ENCODE results near the gene TMEM143. TPM values are rescaled to one million over a fixed set of nuclear protein-coding genes. Genes with fewer than 3 reads are reported as not detected.
"Not testable (repeated sequence)": the region's sequence is repeated elsewhere in the genome, so short reads cannot be mapped to it uniquely, and the experiment has no call there.

TMEM143 gene
- total RNA-seq, 1 experiment from 2014 or later: 11.5 TPM

DNA sequence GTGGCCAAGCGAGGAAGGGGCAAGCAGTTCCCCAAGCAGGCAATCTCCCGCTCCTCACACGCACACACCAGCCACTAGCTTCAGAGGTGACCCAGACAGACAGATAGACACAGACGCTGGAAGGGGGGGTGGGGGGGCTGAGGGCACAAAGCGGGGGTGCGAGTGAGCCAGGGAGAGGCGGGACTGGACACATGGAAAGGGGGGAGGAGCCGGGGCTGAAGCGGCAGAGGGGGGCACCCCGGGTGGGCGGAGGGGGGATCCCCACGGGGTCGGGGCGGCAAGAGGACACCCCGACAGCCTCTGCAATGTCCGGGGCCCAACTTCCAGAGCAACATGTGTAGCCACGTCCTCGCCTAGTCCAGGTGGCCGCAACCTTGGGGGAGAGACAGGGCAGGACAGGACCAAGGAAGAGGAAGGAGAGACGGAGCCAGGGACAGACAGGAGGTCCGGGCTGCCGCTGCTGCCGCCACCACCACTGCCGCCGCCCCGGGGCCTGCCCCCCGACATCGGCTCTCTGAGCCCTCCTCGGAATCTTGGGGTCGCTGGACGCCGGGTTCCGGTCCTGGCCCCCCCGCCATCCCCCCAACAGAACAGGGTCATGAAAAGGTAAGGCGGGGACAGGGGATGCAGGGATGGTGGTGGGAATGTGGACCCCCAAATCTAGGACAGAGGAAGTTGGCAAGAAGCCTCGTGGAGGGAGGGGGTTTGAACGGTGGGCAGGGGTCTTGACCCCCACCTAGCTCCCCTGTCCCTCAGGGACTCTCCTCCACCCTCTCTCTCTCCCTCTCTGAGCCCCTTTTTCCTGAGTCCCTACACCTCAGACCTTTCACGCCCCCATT is 30.8 kb upstream of the TMEM143 start:
- Histone ChIP-seq H3K4me3 (ENCODE audit: insufficient read depth, low read depth, low read length) (peak overlapping the region; percentile 46), H3K27me3 (ENCODE audit: control insufficient read depth, insufficient read depth, low read length) (peaks cover 53% of the 10 kb centered on the region), H3K36me3 (replicated peaks; ENCODE audit: control insufficient read depth, insufficient read depth, low read length) (0 out of 2 replicates have a peak, but pooled peaks cover under 1% of the 10 kb centered on the region)
- peak; percentile 74 for DNase-seq

DNA sequence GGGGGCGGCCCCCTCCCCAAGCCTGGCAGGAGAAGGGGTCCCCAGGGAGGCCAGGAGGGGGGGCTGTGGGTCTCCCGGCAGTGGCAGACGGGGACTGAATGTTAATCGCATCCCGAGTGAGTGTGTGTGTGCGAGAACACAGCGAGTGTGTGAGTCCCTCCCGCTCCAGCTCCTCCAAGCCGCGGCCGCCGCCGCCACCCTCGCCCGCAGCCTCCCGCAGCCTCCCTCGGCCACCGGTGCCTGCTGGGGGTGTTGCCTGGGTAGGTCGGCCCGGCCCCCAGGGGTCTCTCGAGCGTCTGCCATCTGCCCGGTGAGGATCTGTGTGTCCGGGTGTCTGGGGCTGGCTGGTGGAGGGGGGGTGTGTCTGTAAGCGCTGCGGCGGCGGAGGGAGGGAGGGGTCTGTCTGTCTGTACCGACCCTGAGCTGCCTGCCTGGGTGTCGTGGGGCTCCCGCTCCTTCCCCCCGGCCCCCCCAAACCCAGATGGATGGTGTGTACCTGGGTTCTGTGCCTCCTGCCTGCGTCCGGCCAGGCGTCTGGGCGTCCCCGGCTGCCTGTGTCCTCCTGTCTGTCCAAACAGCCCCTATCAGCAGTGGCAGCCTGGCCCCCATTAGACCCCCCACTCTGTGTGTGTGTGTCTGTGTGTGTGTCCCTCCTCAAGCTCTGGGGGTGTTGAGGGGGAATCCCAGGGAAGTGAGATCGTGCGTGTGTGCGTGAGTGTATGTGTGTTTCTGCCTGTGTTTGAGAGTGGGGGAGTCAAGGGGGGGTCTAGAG is 30.0 kb upstream of the TMEM143 start, which contains the start of gene GRIN2D:
Gene GRIN2D, plus strand, starts transcription at position 110 of the 772 bp plus-strand sequence. CDS start 4,725 bp downstream, outside the sequence.
- Histone ChIP-seq H3K36me3 (replicated peaks; ENCODE audit: control insufficient read depth, insufficient read depth, low read length) (peaks cover 7% of the 10 kb centered on the region), H3K4me3 (ENCODE audit: insufficient read depth, low read depth, low read length) (peak within 1 kb of the TSS; percentile 46), H3K27me3 (ENCODE audit: control insufficient read depth, insufficient read depth, low read length) (peaks cover 53% of the 10 kb centered on the region)
- DNase-seq: peak; percentile 84

DNA sequence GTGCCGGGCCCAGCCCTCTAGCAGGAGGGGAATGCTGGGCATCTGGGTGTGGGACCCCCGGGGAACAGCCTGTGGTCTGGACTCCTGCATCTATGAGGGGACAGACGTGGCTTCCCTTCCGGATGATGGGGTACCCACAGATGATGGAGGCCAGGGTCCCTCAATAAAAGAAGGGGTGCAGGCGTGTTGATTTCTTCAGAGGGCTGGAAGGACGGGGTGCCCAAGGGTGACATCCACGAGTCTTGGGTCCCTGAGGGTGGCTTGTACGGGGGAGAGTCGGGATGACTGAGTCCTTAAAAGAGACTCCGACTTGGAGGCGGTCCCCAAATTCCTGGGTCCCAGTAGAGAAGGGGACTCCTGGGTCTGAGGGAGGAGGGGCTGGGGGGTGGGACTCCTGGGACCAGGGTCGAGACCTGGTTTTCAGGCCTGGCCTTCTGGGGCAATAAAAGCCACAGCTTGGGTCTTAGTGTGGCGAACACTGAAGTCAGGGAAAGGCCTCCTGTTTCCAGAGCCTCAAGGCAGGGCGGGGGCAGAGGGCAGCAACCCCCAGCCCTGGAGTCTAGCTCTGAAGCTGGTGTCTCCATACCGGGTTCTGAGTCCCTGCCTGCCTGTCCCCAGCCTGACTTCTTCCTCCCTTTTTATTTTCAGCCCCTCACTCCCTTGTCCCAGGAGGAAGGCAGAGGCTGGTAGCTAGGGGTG is 29.3 kb upstream of the TMEM143 start:
- DNase-seq: peak; percentile 49
- peaks cover 10% of the 10 kb centered on the region for H3K36me3 ChIP-seq (replicated peaks; ENCODE audit: control insufficient read depth, insufficient read depth, low read length)
- peak overlapping the region; percentile 46 for H3K4me3 ChIP-seq (ENCODE audit: insufficient read depth, low read depth, low read length)
- peaks cover 52% of the 10 kb centered on the region for H3K27me3 ChIP-seq (ENCODE audit: control insufficient read depth, insufficient read depth, low read length)

DNA sequence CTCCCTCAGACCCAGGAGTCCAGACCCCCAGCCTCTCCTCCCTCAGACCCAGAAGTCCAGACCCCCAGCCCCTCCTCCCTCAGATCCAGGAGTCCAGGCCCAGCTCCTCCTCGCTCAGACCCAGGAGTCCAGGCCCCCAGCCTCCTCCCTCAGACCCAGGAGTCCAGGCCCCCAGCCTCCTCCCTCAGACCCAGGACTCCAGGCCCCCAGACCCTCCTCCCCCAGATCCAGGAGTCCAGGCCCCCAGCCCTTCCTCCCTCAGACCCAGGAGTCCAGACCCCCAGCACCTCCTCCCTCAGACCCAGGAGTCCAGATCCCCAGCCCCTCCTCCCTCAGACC is 28.2 kb upstream of the TMEM143 start:
- H3K4me3 ChIP-seq (ENCODE audit: insufficient read depth, low read depth, low read length); DNase-seq: not testable (repeated sequence)
- H3K27me3 ChIP-seq (ENCODE audit: control insufficient read depth, insufficient read depth, low read length): peaks cover 42% of the 10 kb centered on the region
- peaks cover 17% of the 10 kb centered on the region for H3K36me3 ChIP-seq (replicated peaks; ENCODE audit: control insufficient read depth, insufficient read depth, low read length)

DNA sequence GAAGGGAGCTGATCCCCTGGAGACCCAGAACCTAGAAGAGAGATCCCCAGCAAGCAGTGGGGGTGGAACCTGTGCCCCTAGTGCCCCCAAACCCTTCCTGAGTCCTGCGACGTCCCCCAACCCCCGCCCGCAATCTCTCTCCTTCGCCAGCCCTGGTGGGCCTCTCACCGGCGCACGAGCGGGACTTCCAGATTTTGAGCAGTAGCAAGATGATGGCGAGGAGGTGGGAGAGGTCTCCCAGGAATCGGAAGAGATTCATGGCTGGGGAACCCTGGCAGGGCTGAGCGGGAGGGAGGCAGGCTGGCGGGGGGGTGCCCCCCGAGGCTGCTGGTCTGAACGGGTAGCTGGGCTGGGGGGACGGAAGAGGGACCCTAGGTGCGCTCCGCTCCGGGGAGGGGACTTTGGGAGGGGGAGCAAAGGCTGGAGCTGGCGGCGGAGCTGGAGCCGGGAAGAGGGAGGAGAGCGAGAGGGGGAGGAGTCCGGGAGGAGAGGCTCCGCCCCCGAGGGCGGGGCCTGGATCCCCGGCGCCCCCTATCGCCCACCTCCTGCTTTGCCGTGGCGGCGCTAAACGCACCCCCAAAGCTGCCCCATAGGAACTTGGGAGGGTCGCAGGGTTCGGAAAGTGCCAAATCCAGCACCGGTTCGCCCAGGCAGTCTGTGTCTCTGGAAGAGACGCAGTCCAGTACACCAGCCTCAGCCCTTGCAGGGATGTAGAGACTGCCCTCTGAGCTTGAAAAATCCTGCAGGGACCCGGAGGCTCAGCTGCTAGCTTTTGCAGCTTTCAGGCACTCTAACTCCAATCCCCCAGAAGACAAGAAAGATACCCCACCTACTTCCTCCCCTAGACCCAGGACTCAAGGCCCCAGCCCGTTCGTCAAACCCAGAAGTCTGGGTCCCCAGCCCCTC is 27.6 kb upstream of the TMEM143 start, which contains the start of gene KDELR1:
Gene KDELR1, minus strand, starts transcription at position 452 of the 906 bp plus-strand sequence. Its CDS starts 193 bp downstream, at position 259.
- peak; percentile 98 for DNase-seq
- peaks cover 35% of the 10 kb centered on the region for H3K27me3 ChIP-seq (ENCODE audit: control insufficient read depth, insufficient read depth, low read length)
- H3K36me3 ChIP-seq (replicated peaks; ENCODE audit: control insufficient read depth, insufficient read depth, low read length): peaks cover 21% of the 10 kb centered on the region
- H3K4me3 ChIP-seq (ENCODE audit: insufficient read depth, low read depth, low read length): peak within 1 kb of the TSS; percentile 96

DNA sequence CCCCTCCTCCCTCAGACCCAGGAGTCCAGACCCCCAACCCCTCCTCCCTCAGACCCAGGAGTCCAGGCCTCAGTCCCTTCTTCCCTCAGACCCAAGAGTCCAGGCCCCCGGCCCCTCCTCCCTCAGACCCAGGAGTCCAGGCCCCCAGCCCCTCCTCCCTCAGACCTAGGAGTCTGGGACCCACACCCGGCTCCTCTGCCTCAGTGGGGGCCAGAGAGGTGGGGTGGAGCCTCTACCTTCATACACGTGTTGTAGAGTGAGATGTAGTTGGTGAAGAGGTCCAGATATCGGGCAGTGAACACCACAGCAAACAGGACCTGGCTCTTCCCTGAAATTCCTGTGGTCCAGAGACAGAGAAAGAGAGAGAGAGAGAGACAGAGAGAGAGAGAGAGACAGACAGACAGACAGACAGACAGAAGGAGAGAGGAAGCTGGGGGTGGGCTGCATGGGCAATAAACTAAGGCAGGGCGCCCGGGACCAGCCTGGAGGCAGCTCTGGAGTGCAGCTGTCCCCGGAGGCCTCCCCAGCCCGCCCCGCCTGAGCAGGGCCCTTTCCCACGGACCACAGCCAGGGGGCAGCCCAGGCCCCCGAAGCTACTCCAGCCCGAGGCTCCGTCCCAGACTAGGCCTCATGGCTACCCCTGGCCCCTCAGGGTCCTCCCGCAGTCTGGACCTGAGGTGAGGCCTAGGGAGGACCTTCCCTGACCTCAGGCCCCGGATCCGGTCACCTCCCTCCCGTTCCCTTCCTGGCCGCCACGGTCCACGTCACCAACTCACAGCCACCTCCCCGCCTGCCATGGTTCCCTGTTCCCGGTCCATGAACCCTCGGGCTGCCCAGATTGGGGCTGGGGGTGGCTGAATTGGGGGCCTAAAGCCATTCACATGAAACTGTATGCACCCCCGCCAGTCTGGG is 26.7 kb upstream of the TMEM143 start:
- Histone ChIP-seq H3K36me3 (replicated peaks; ENCODE audit: control insufficient read depth, insufficient read depth, low read length) (peaks cover 26% of the 10 kb centered on the region), H3K4me3 (ENCODE audit: insufficient read depth, low read depth, low read length) (peak overlapping the region; percentile 96), H3K27me3 (ENCODE audit: control insufficient read depth, insufficient read depth, low read length) (peaks cover 26% of the 10 kb centered on the region)
- peak; percentile 92 for DNase-seq

DNA sequence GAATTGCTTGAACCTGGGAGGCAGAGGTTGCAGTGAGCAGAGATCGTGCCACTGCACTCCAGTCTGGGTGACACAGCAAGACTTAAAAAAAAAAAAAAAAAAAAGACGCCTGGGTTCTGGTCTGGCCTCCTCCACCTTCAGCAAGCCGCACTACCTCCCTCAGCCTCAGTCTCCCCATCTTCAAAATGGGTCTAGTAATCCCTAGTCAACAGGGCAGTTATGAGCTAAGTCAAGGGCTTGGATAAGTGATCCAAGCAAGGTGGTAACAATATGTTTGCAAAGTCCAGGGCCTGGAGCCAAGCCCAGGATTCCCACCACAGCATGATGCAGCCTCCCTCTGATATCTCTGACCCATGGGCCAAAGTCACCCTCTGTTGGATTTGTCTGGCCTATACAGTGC is 23.2 kb upstream of the TMEM143 start:
- Histone ChIP-seq H3K36me3 (replicated peaks; ENCODE audit: control insufficient read depth, insufficient read depth, low read length) (peaks cover 46% of the 10 kb centered on the region), H3K27me3 (ENCODE audit: control insufficient read depth, insufficient read depth, low read length) (no peaks in the 10 kb centered on the region), H3K4me3 (ENCODE audit: insufficient read depth, low read depth, low read length) (no peak overlapping the region)
- DNase-seq: no peak

DNA sequence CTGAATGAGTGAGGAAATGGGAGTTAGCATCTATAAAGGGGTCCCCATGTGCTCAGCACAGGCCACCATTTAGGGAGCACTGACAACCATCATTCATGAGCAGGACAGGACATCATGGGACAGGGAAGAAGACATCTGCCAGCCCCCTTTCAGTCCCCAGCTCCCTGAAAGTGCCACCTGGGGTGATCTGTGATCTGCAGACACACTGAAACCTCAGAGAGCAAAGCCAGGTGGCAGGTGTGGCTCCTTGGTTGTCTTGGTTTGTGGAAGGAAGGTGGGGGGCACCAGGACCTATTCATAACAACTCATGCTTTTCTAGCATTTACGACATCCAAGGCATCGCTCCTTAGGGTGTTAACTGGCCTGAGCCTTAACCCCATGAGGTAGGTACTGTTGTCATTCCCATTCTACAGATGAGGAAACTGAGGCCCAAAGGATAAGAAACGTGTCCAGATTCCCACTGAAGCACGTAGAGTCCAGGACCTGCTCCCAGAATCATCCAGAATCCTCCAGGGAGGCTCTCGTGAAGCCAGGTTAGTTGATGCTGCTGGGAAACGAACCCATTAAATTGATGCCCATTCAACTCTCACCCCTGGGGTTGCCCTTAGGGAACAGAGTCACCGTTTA is 21.8 kb upstream of the TMEM143 start:
- no peaks in the 10 kb centered on the region for H3K27me3 ChIP-seq (ENCODE audit: control insufficient read depth, insufficient read depth, low read length)
- no peak overlapping the region for H3K4me3 ChIP-seq (ENCODE audit: insufficient read depth, low read depth, low read length)
- DNase-seq: no peak
- peaks cover 46% of the 10 kb centered on the region for H3K36me3 ChIP-seq (replicated peaks; ENCODE audit: control insufficient read depth, insufficient read depth, low read length)

DNA sequence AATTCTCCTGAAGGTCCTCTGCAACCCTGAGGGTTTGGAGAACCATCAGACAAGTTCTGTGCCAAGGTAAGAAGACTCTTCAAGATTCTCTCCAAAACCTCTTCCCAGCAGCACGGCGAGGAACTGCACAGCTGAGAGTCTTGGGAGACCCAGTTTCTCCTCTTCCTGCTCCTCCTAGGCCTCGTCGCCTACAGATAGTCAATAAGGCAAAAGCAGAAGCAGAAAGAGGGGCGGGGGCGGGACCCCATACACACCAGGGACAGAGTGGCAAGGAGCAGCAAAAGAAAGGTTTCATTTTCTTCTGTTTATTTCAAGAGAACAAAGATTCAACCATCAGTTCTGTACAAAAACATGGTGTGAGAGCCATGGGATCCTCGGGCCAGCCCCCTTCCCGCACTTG is 18.5 kb upstream of the TMEM143 start:
- no peak for DNase-seq
- Histone ChIP-seq H3K36me3 (replicated peaks; ENCODE audit: control insufficient read depth, insufficient read depth, low read length) (peaks cover 33% of the 10 kb centered on the region), H3K27me3 (ENCODE audit: control insufficient read depth, insufficient read depth, low read length) (no peaks in the 10 kb centered on the region)

DNA sequence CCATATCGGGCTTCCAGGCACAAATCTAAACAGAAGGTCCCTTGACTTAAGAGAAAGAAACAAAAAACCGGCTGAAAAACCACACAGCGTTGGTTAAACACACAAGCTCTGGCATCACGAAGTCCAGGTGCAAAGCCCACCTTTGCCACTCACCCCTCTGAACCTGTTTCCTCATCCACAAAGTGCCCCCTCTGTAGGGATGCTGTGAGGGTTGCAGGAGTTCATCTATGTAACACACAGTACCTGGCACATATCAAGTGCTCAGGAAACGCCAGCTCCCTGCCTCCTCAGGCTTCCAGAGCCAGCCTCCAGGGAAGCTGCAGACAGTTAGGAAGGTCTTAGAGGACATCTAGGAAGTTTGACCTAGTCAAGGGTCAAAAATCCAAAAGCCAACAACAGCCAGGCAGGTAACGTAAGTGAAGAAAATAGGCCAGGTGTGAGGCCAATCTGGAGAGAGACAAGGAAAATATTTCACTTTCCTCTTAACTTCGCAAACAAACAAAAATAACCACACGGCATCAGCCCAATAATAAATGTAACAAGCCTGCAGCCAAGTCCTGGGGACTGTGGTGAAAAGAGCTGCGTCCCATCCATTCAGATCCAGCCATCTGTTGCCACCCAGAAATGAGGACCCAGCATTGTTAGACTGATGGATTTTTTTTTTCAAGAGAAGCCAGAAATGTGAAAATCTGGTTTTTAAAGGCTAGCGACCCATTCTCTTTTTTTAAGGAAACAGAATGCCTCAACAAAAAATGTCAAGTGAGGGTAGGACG is 17.6 kb upstream of the TMEM143 start:
- H3K27me3 ChIP-seq (ENCODE audit: control insufficient read depth, insufficient read depth, low read length): no peaks in the 10 kb centered on the region
- no peak for DNase-seq
- no peak overlapping the region for H3K4me3 ChIP-seq (ENCODE audit: insufficient read depth, low read depth, low read length)
- H3K36me3 ChIP-seq (replicated peaks; ENCODE audit: control insufficient read depth, insufficient read depth, low read length): peaks cover 25% of the 10 kb centered on the region

More for the DNA sequence above, 18.5 kb upstream of the TMEM143 start:
- no peak overlapping the region for H3K4me3 ChIP-seq (ENCODE audit: insufficient read depth, low read depth, low read length)

DNA sequence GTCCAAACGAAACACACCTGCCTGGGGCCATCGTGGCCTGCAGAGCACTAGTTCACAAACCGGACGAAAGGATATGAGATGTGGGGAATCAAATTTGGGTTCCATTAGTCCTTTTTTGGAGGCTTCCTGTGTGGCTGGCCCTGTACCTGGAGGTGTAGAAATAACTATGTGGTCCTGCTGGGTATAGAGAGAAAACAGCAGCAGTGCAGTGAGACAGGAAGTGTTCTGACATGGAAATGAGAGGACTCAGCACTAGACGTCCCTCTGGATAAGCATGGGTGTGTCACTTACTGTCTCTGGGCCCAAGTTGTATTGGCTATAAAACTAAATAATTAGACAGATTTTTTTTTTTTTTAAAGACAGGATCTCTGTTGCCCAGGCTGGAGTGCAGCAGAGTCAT is 15.3 kb upstream of the TMEM143 start:
- DNase-seq: no peak
- Histone ChIP-seq H3K36me3 (replicated peaks; ENCODE audit: control insufficient read depth, insufficient read depth, low read length) (peaks cover 10% of the 10 kb centered on the region), H3K4me3 (ENCODE audit: insufficient read depth, low read depth, low read length) (no peak overlapping the region), H3K27me3 (ENCODE audit: control insufficient read depth, insufficient read depth, low read length) (no peaks in the 10 kb centered on the region)

DNA sequence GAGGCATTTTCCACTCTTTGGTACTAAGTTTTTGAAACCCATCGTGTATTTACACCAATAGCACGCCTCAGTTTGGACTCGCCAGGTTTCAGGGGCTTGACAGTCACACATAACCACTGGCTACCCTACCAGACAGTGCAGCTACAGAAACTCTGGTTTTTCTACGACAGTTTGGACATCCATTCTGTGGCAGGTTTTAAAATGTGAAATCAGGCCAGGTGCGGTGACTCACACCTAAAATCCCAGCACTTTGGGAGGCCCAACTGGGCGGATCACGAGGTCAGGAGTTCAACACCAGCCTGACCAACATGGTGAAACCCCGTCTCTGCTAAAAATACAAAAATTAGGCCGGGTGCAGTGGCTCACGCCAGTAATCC is 14.4 kb upstream of the TMEM143 start:
- DNase-seq: no peak
- H3K36me3 ChIP-seq (replicated peaks; ENCODE audit: control insufficient read depth, insufficient read depth, low read length): peaks cover 4% of the 10 kb centered on the region
- H3K27me3 ChIP-seq (ENCODE audit: control insufficient read depth, insufficient read depth, low read length): no peaks in the 10 kb centered on the region
- no peak overlapping the region for H3K4me3 ChIP-seq (ENCODE audit: insufficient read depth, low read depth, low read length)
